Measurements from ENCODE around the gene TRAF3IP1.

TRAF3IP1 gene

GRCh38 chr2:238422285-238422684 lies 102.0 kb downstream of the TRAF3IP1 start:
- no peak for TF ChIP-seq CTCF (conservative IDR thresholded peaks at IDR 0.05; ENCODE audit: low read depth)
- no peak for DNase-seq (ENCODE audit: low spot score)
- CTCF ChIA-PET: interaction anchor here (0.6 kb wide), 1 partner anchor 60 kb away, joined by 3 read pairs; no protein-coding TSS in a partner anchor
- H3K27ac ChIP-seq: no peak overlapping the region
- POLR2A ChIA-PET (ENCODE audit: low non-redundant PET): no interaction called here

- no peak for TF ChIP-seq CTCF (conservative IDR thresholded peaks at IDR 0.05; ENCODE audit: low read depth)
- ChIA-PET POLR2A (ENCODE audit: low non-redundant PET) (no interaction called here), CTCF (no interaction called here)
Measured at GRCh38 chr2:238422940-238423339, 102.6 kb downstream of the TRAF3IP1 start.

GRCh38 chr2:238423561-238424312 lies 103.4 kb downstream of the TRAF3IP1 start:
- DNase-seq (ENCODE audit: low spot score): no peak
- ChIA-PET POLR2A (ENCODE audit: low non-redundant PET) (no interaction called here), CTCF (no interaction called here)
- no peak for TF ChIP-seq CTCF (conservative IDR thresholded peaks at IDR 0.05; ENCODE audit: low read depth)
- H3K27ac ChIP-seq: peak overlapping the region; percentile 56

More at GRCh38 chr2:238422940-238423339, 102.6 kb downstream of the TRAF3IP1 start:
- H3K27ac ChIP-seq: peak overlapping the region; percentile 56
- no peak for DNase-seq (ENCODE audit: low spot score)

GRCh38 chr2:238424313-238424700 lies 104.0 kb downstream of the TRAF3IP1 start:
- DNase-seq (ENCODE audit: low spot score): no peak
- CTCF ChIA-PET: no interaction called here
- peak overlapping the region; percentile 56 for H3K27ac ChIP-seq
- POLR2A ChIA-PET (ENCODE audit: low non-redundant PET): no interaction called here
- TF ChIP-seq CTCF (conservative IDR thresholded peaks at IDR 0.05; ENCODE audit: low read depth): no peak

- no peak for TF ChIP-seq CTCF (conservative IDR thresholded peaks at IDR 0.05; ENCODE audit: low read depth)
- no peak for DNase-seq (ENCODE audit: low spot score)
- POLR2A ChIA-PET (ENCODE audit: low non-redundant PET): no interaction called here
- peak overlapping the region; percentile 97 for H3K27ac ChIP-seq
- CTCF ChIA-PET: no interaction called here
Measured at GRCh38 chr2:238425505-238425978, 105.2 kb downstream of the TRAF3IP1 start.

- no peak for TF ChIP-seq CTCF (conservative IDR thresholded peaks at IDR 0.05; ENCODE audit: low read depth)
- DNase-seq (ENCODE audit: low spot score): no peak
- POLR2A ChIA-PET (ENCODE audit: low non-redundant PET): no interaction called here
- CTCF ChIA-PET: no interaction called here
- peak overlapping the region; percentile 97 for H3K27ac ChIP-seq
Measured at GRCh38 chr2:238425979-238426567, 105.8 kb downstream of the TRAF3IP1 start.
